Heart left ventricle (tissue), 16 donors: ENCODE results near the gene LRIG1. TPM values are rescaled to one million over a fixed set of nuclear protein-coding genes. Genes with fewer than 3 reads are reported as not detected.

Source experiments
- ATAC-seq, 4 donors: fragments of 200-7000 bp; cut with Tn5 transposase; one replicate each; pipeline ENCODE4 v1.9.1; 2020 to 2022; ENCODE audit warnings: moderate library complexity in 4 of 4, mild to moderate bottlenecking in 3 of 4, moderate number of reproducible peaks in 1 of 4
- DNase-seq, 5 donors: peaks; one replicate each; pipeline ENCODE4 v3.0.0-alpha.2; 2020
- H3K27ac ChIP-seq, 12 donors: fragments of 200-600 bp; sonication (generic) in 4 of 12; one replicate each; pipeline versions ENCODE4 v1.5.0 to v1.8.0; 2016 to 2022; ENCODE audit warnings: mild to moderate bottlenecking in 2 of 12
- H3K27me3 ChIP-seq, 9 donors: fragments of 200-600 bp; sonication (generic) in 2 of 9; one replicate each; pipeline versions ENCODE4 v1.5.1 to v1.8.0; 2016 to 2022; ENCODE audit warnings: mild to moderate bottlenecking in 3 of 9
- H3K36me3 ChIP-seq, 9 donors: fragments of 200-600 bp; sonication (generic) in 2 of 9; one replicate each; pipeline versions ENCODE4 v1.5.0 to v1.8.0; 2018 to 2022; ENCODE audit warnings: mild to moderate bottlenecking in 2 of 9
- H3K4me1 ChIP-seq, 12 donors: fragments of 200-600 bp; sonication (generic) in 4 of 12; one replicate each; pipeline versions ENCODE4 v1.5.0 to v1.8.0; 2016 to 2022; ENCODE audit warnings: mild to moderate bottlenecking in 3 of 12
- H3K4me3 ChIP-seq, 12 donors: fragments of 200-600 bp; sonication (generic) in 4 of 12; one replicate each; pipeline versions ENCODE4 v1.5.0 to v1.8.0; 2017 to 2022; ENCODE audit warnings: mild to moderate bottlenecking in 9 of 12, moderate library complexity in 4 of 12
- H3K9me3 ChIP-seq, 12 donors: fragments of 200-600 bp; sonication (generic) in 4 of 12; one replicate each; pipeline versions ENCODE4 v1.5.0 to v1.8.0; 2016 to 2022; ENCODE audit warnings: mild to moderate bottlenecking in 1 of 12
- CTCF ChIP-seq, 12 donors: fragments of 200-600 bp; sonication (generic) in 4 of 12; IDR thresholded peaks; one replicate each; pipeline versions ENCODE4 v1.5.0 to v1.8.0; 2018 to 2022; ENCODE audit warnings: antibody characterized with exemption in 12 of 12, mild to moderate bottlenecking in 5 of 12
- POLR2A ChIP-seq, 2 donors: fragments of 450-650 bp; IDR thresholded peaks; one replicate each; pipeline ENCODE4 v1.6.1; 2017; ENCODE audit warnings: antibody characterized with exemption in 2 of 2, mild to moderate bottlenecking in 2 of 2, moderate library complexity in 2 of 2
- WGBS, 4 donors: extraction: QIAGEN DNeasy Blood & Tissue Kit in 2 of 4; methylation state at CpG; one replicate each; pipeline versions ENCODE4 v1.1.5 to v1.1.7; 2013 to 2018; 5-methylcytosine and 5-hydroxymethylcytosine counted together
- intact Hi-C, 10 donors: fragments of 100-400 bp; cut with DNase I; formaldehyde crosslinking; loops; one replicate each; pipeline versions ENCODE4 v1.11.1 to v1.14.2; 2022
- polyA plus RNA-seq, 2 donors: library from polyadenylated mRNA; stranded (reverse); fragments of 200-250 nt; gene quantifications; one replicate each; pipeline ENCODE4 v1.2.3, GENCODE V29; 2013
- total RNA-seq, 9 donors: library from RNA; depleted of rRNA in 2 of 9; stranded (reverse); fragments of >200 nt in 2 of 9; fragmentation: NEBNext Ultra II Directional in 3 of 9; extraction: Animal tissue kit (Norgen Biotek cat#: 25700) in 3 of 9; gene quantifications; one replicate each; pipeline versions ENCODE4 v1.1.0 to v1.2.4, GENCODE V29; 2016 to 2023
- donor health status: ischemic (EF 13 %, LVEDD 7.1; RV severe dilation, severe dysfunction).
- donor health status: healthy with polysubstance abuse.
- donor health status: DM: no; HTN: yes; CAD: no.
- donor health status: DM: no; HTN: no; CAD: no.
- donor health status: ischemic (EF 25% LVEDD 6.9; RV normal size, moderate dysfunction).
- donor health status: ischemic (EF 25% LVEDD 5.7; RV mildly dilated, moderate dysfunction).
- donor health status: healthy.
- donor health status: DM: yes; HTN: yes; CAD: no.
- donor health status: ischemic (EF 35%, LVEDD 5.7; RV mildly dilated, moderate dysfunction).
- donor health status: nonischemic (EF 11% LVEDD 7.7; RV severe dilation, severe dysfunction).
- donor health status: DM: yes; HTN: yes; CAD: no.
- donor health status: PGD.
- donor health status: ischemic (EF 29% LVEDD 5.4; RV normal size, mild dysfunction).
- donor health status: nonischemic (EF 23%, LVEDD 6.1; RV moderate dilation, normal function).

The LRIG1 gene
- total and polyA plus RNA-seq, 11 donors: 42.3 to 161 (median 88.8) TPM

GRCh38 chr3:66433522-66433782 lies 67.4 kb downstream of the LRIG1 start:
- WGBS, 4 donors: 34 to 44% (median 40%) methylated on average over 4 of the region's 4 CpGs
- DNase-seq (no peak), ATAC-seq (no peak)
- Histone ChIP-seq H3K27me3 (no peaks in the 10 kb centered on the region), H3K27ac (peak overlapping the region in 9 of 12 donors; percentile 13 to 81 (median 34)), H3K36me3 (no peaks in the 10 kb centered on the region), H3K9me3 (no peaks in the 10 kb centered on the region), H3K4me1 (peaks cover 10 to 85% (median 54%) of the 10 kb centered on the region in 12 donors), H3K4me3 (no peak overlapping the region)
- TF ChIP-seq POLR2A (IDR thresholded peaks at IDR 0.05) (no peak), CTCF (IDR thresholded peaks at IDR 0.05) (no peak)
- intact Hi-C loops: no loop called here

- peak in 3 of 4 donors; percentile 3 to 40 (median 29) for ATAC-seq
- no peaks in the 10 kb centered on the region for H3K9me3 ChIP-seq
- intact Hi-C loops: no loop called here
- H3K27ac ChIP-seq: peak overlapping the region in 9 of 12 donors; percentile 13 to 81 (median 34)
- H3K4me3 ChIP-seq: no peak overlapping the region
- DNase-seq: no peak
- TF ChIP-seq CTCF (IDR thresholded peaks at IDR 0.05) (no peak), POLR2A (IDR thresholded peaks at IDR 0.05) (no peak)
- 58 to 74% (median 70%) methylated on average over 7 to 9 of the region's 9 CpGs for WGBS, 4 donors
- peaks cover 10 to 85% (median 57%) of the 10 kb centered on the region in 12 donors for H3K4me1 ChIP-seq
- no peaks in the 10 kb centered on the region for H3K36me3 ChIP-seq
- no peaks in the 10 kb centered on the region for H3K27me3 ChIP-seq
Measured at GRCh38 chr3:66432767-66433521, 67.9 kb downstream of the LRIG1 start.

GRCh38 chr3:66432041-66432766 lies 68.6 kb downstream of the LRIG1 start:
- Histone ChIP-seq H3K27me3 (no peaks in the 10 kb centered on the region), H3K4me1 (peaks cover 10 to 86% (median 64%) of the 10 kb centered on the region in 12 donors), H3K4me3 (no peak overlapping the region), H3K36me3 (no peaks in the 10 kb centered on the region), H3K27ac (peak overlapping the region in 4 of 12 donors; percentile 24 to 81 (median 38)), H3K9me3 (no peaks in the 10 kb centered on the region)
- intact Hi-C loops: no loop called here
- no peak for TF ChIP-seq CTCF (IDR thresholded peaks at IDR 0.05)
- TF ChIP-seq POLR2A (IDR thresholded peaks at IDR 0.05): no peak
- 91 to 94% (median 92%) methylated on average over 10 to 11 of the region's 11 CpGs for WGBS, 4 donors
- DNase-seq (no peak), ATAC-seq (no peak)

GRCh38 chr3:66431494-66431893 lies 69.3 kb downstream of the LRIG1 start:
- Histone ChIP-seq H3K4me3 (no peak overlapping the region), H3K4me1 (peaks cover 8 to 86% (median 65%) of the 10 kb centered on the region in 12 donors), H3K27ac (peak overlapping the region in 5 of 12 donors; percentile 11 to 81 (median 37)), H3K9me3 (no peaks in the 10 kb centered on the region), H3K36me3 (no peaks in the 10 kb centered on the region), H3K27me3 (no peaks in the 10 kb centered on the region)
- TF ChIP-seq CTCF (IDR thresholded peaks at IDR 0.05) (no peak), POLR2A (IDR thresholded peaks at IDR 0.05) (no peak)
- 77 to 88% (median 80%) methylated on average over 3 of the region's 3 CpGs for WGBS, 4 donors
- intact Hi-C loops: no loop called here
- ATAC-seq: peak in 1 of 4 donors; percentile 8
- DNase-seq: no peak
